ENCODE measurements around the gene LIFR. TPM values are rescaled to one million over a fixed set of nuclear protein-coding genes. Genes with fewer than 3 reads are reported as not detected.
A peak's percentile ranks its signal among the peaks of the same experiment; 100 is the strongest.

The LIFR gene
- polyA plus RNA-seq, 1 of the 3 experiments (the other 2 are of a cell fraction): 3.8 TPM

GRCh38 chr5:38497946-38498345 lies 58.5 kb downstream of the LIFR start:
- CTCF ChIA-PET: no interaction called here
- Histone ChIP-seq H3K4me3 (ENCODE audit: low read depth in 2 of 2, low read length in 1 of 2) (no peak overlapping the region), H3K4me2 (no peak overlapping the region), H3K9me2 (no peaks in the 10 kb centered on the region), H3F3A (replicated peaks; ENCODE audit: insufficient read depth) (no peaks in the 10 kb centered on the region), H3K27me3 (ENCODE audit: insufficient read depth) (no peaks in the 10 kb centered on the region), H3K4me1 (ENCODE audit: control insufficient read depth in 1 of 2, insufficient read depth in 2 of 2, low read depth in 1 of 2, low read length in 1 of 2) (peaks cover 0 to 5% of the 10 kb centered on the region in 2 experiments; a peak in 1 of 4 replicates), H3K79me2 (ENCODE audit: insufficient read depth) (no peaks in the 10 kb centered on the region), H3K36me3 (replicated peaks in 1 of 2; ENCODE audit: control insufficient read depth in 1 of 2, insufficient read depth in 2 of 2, low read length in 1 of 2) (peaks cover 5 to 12% of the 10 kb centered on the region in 2 experiments), H3K9me3 (no peaks in the 10 kb centered on the region), H2AFZ (ENCODE audit: low read depth) (no peak overlapping the region), H3K9ac (no peak overlapping the region), H4K20me1 (ENCODE audit: insufficient read depth) (no peaks in the 10 kb centered on the region), H3K27ac (ENCODE audit: low read depth in 2 of 2, low read length in 1 of 2) (no peak overlapping the region)
- 72% methylated on average over 2 of the region's 2 CpGs for WGBS (ENCODE audit: low lambda C conversion rate)
- TF ChIP-seq RAD21 (IDR thresholded peaks at IDR 0.05; ENCODE audit: low read length) (peak; percentile 42), ELF1 (IDR thresholded peaks at IDR 0.05) (no peak), USF1 (IDR thresholded peaks at IDR 0.05; ENCODE audit: borderline replicate concordance, low read depth) (no peak), SMC3 (IDR thresholded peaks at IDR 0.05; ENCODE audit: low read depth, low read length) (peak; percentile 26; the same call in 1 of the 2 replicates), CTCF (IDR thresholded peaks at IDR 0.05) (peak; percentile 20; the same call in 1 of the 2 replicates), JUND (IDR thresholded peaks at IDR 0.05) (no peak)
- no peak for DNase-seq
- POLR2A ChIA-PET: no interaction called here

GRCh38 chr5:38494763-38495162 lies 61.7 kb downstream of the LIFR start:
- TF ChIP-seq PBX3 (IDR thresholded peaks at IDR 0.05) (no peak), IRF3 (IDR thresholded peaks at IDR 0.05; ENCODE audit: low read depth, low read length) (no peak), MXI1 (IDR thresholded peaks at IDR 0.05; ENCODE audit: low read depth, low read length) (no peak)
- no peaks in the 10 kb centered on the region for H4K20me1 ChIP-seq (ENCODE audit: insufficient read depth)
- 94% methylated on average over 7 of the region's 7 CpGs for WGBS (ENCODE audit: low lambda C conversion rate)
- peaks cover 10 to 22% of the 10 kb centered on the region in 2 experiments for H3K36me3 ChIP-seq (replicated peaks in 1 of 2; ENCODE audit: control insufficient read depth in 1 of 2, insufficient read depth in 2 of 2, low read length in 1 of 2)
- no peak overlapping the region for H3K27ac ChIP-seq (ENCODE audit: low read depth in 2 of 2, low read length in 1 of 2)
- H3K9ac ChIP-seq: no peak overlapping the region
- no peaks in the 10 kb centered on the region for H3K79me2 ChIP-seq (ENCODE audit: insufficient read depth)
- no peaks in the 10 kb centered on the region for H3F3A ChIP-seq (replicated peaks; ENCODE audit: insufficient read depth)
- no peaks in the 10 kb centered on the region for H3K27me3 ChIP-seq (ENCODE audit: insufficient read depth)
- no peak for DNase-seq
- H2AFZ ChIP-seq (ENCODE audit: low read depth): no peak overlapping the region
- no peak overlapping the region for H3K4me2 ChIP-seq
- H3K4me1 ChIP-seq (ENCODE audit: control insufficient read depth in 1 of 2, insufficient read depth in 2 of 2, low read depth in 1 of 2, low read length in 1 of 2): no peaks in the 10 kb centered on the region
- CTCF ChIA-PET: interaction anchor here (1.0 to 1.5 kb wide), 3 partner anchors 11 to 315 kb away, joined by 3 to 7 read pairs (median 4); no protein-coding TSS in a partner anchor
- no peaks in the 10 kb centered on the region for H3K9me2 ChIP-seq
- H3K4me3 ChIP-seq (ENCODE audit: low read depth in 2 of 2, low read length in 1 of 2): no peak overlapping the region
- POLR2A ChIA-PET: no interaction called here
- no peaks in the 10 kb centered on the region for H3K9me3 ChIP-seq

Measured in SK-N-SH (cell line).